GM18526 (cell line): ENCODE measurements around the gene SH2B3.

Source experiments
- POLR2A ChIP-seq: IDR thresholded peaks from 3 replicates; pipeline ENCODE4 v1.6.1; 2011; ENCODE audit not compliant: insufficient read length; ENCODE audit errors: extremely low read depth

SH2B3 gene

GRCh38 chr12:111453071-111453989 is 47.6 kb downstream of the SH2B3 start:
- no peak for TF ChIP-seq POLR2A

GRCh38 chr12:111454311-111454710 is 48.6 kb downstream of the SH2B3 start:
- TF ChIP-seq POLR2A: no peak

- TF ChIP-seq POLR2A: no peak
Measured at GRCh38 chr12:111454716-111455447, 49.2 kb downstream of the SH2B3 start.

- TF ChIP-seq POLR2A: no peak
Measured at GRCh38 chr12:111455448-111456320, 50.0 kb downstream of the SH2B3 start.

GRCh38 chr12:111457071-111457470 is 51.3 kb downstream of the SH2B3 start:
- no peak for TF ChIP-seq POLR2A

- no peak for TF ChIP-seq POLR2A
Measured at GRCh38 chr12:111457577-111457976, 51.9 kb downstream of the SH2B3 start.

- no peak for TF ChIP-seq POLR2A
Measured at GRCh38 chr12:111458546-111459172, 52.9 kb downstream of the SH2B3 start.

- no peak for TF ChIP-seq POLR2A
Measured at GRCh38 chr12:111462210-111462769, 56.6 kb downstream of the SH2B3 start.

GRCh38 chr12:111467092-111467856 is 61.6 kb downstream of the SH2B3 start:
- TF ChIP-seq POLR2A: no peak

- TF ChIP-seq POLR2A: no peak
Measured at GRCh38 chr12:111467857-111468241, 62.1 kb downstream of the SH2B3 start.

- TF ChIP-seq POLR2A: no peak
Measured at GRCh38 chr12:111469401-111469800, 63.7 kb downstream of the SH2B3 start.

GRCh38 chr12:111471236-111471635 is 65.5 kb downstream of the SH2B3 start:
- no peak for TF ChIP-seq POLR2A

GRCh38 chr12:111482462-111482861 is 76.7 kb downstream of the SH2B3 start:
- no peak for TF ChIP-seq POLR2A

- TF ChIP-seq POLR2A: no peak
Measured at GRCh38 chr12:111488271-111488670, 82.5 kb downstream of the SH2B3 start.
